HUDEP-2 (cell line): ENCODE data around the gene EYA3.
A peak's percentile ranks its signal among the peaks of the same experiment; 100 is the strongest.

Source experiments
- DNase-seq, 76 experiments: peaks; one replicate each; lab custom pipeline; 2025; ENCODE audit not compliant: unreplicated experiment in 76 of 76; lab: John Stamatoyannopoulos, UW

The EYA3 gene

DNA sequence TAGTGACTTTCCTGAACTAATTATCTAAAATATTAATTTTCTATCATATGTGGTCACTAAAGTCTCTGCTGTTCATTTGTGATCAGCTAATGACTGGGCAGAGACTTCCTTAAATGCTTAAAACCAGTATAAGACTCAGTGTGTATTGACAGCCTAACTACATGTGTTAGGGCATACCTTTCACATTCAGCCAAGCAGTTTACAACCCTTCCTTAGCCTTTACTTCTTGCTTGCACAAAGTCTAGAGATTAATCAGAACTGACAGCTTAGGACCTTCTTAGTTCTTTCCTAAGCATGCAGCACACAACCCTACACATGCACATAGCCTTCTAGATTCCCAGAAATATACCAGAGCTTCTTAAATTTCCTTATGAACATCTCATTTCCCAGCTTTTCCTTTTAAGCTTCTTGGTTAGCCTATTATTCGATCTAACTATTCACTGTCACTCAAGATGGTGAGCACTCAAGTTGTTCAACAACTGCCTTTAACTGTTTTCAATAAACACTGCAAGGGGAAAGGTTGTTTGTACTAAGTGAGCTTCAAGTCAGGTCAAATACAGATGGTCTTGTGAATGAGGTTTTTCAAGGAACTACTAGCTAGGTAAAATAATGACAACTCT is 13.4 kb downstream of the EYA3 start:
- DNase-seq: no peak

DNA sequence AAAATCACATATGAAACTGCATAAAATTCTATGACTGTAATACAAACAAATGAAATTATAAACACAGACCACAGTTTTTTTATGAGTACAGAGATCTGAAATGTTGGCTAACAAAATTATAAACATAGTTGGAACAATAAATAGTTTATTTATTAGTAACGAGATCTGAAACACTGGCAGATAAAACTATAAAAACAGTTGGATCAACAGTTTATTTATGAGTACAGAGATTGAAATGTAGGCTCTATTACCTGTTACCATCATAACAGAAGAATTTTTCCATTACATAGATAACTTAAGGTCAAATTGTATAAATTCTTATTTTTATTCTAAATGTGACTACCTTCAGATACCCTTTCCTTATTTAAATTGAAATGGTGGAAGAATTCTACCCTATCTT is 14.5 kb downstream of the EYA3 start:
- DNase-seq: no peak

DNA sequence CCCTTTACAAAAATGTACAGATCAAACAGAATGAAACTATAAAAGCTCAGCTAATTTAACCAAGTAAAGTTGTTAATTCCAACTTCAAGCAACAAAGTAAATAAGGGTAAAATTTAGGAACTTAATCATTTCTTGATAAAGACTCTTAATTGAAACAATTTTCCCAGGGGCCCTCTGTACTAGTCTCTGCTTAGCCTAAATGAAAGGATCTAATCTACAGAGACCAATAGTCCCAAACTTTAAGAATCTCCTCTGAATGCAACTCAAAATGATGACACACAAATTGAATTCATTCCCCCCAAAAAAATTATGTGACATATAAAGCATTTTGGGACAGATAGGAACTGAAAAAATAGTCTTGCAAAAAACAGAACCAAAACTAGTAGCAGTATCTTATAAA is 16.6 kb downstream of the EYA3 start:
- DNase-seq: no peak

DNA sequence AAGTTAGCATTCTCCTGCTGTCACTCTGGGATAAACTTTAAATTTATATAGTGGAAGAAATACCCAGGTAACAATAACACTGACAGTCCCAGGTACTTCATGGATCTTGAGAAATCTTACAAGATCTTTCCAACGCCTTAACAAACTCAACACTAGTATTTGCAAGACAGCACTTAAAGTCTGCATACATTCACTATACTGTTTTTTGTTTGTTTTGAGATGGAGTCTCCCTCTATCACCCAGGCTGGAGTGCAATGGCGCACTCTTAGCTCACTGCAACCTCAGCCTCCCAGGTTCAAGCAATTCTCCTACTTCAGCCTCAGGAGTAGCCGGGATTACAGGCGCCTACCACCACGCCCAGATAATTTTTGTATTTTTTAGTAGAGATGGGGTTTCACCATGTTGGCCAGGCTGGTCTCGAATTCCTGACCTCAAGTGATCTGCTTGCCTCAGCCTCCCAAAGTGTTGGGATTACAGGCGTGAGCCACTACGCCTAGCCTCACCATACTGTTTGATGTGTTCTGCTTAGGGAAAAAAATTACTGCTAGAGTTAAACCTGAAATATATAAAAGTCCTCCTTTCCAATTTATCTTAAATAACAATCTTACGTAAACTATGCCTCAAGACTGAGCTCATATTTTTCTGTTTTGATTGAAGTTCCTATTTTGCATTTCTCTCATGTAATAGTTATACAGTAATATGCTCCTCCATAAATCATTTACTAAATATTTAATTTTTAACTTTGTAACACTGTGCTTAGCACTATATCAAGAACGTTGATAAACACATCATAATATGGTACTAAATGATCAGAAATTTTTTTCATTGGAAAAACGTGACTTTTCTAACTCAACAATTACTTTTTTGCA is 17.5 kb downstream of the EYA3 start:
- DNase-seq: no peak

DNA sequence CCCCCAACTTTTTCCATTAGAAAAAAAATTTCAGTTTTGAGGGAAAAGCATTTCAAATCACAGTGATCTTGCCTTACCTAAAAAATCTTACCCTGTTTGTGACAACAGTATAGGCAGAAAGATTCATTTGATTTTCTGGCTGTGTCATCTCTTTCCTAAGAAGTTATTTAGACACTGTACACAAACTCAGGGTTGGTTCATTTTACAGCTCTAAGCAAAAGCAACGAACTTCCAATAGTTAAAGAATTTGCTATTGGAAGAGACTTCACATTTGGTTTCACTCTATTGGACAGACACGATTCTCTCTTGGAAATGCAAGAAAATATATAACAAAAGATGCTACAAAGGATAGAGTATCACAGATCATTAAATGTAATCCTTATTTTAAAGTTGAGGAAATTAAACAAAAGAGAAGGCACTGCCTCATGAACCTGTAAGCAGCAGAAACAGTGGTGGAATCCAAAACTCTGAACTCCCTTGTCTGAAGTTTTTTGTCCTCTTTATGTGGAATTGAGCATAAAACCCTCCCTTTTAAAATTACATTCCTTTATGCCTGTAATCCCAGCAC is 20.8 kb downstream of the EYA3 start:
- no peak for DNase-seq

DNA sequence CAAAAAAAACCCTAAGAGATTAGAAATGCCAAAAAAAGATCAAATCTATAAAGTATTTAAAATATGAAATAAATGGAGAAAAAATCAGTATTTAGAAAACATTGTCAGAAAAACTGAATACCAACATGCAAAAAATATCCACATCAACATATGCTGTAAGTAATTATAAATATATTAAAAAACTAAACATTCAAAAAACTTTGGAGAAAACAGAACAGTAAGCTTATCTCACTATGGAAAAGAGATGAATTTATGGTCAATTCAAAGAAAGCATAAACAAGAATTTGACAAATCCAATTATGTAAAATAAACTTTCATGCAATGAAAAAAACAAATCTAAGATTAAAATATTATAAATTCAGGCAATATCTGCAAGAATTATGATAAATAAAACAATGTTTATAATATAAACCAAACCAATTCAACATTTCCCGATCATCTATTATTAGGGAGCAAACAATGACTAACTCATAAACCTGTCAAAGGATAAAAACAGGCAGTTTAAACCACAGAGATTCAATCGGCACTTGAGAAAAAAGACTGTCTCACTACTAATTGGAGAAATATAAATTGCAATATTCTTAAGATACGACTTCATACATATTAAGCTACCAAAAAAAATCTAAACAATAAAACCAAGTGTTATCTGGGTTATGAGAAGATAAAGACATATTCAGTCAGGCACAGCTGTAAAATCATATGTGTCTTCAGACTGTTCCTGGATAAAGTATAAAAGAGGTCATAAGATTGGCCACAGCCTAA is 21.8 kb downstream of the EYA3 start:
- DNase-seq: no peak

DNA sequence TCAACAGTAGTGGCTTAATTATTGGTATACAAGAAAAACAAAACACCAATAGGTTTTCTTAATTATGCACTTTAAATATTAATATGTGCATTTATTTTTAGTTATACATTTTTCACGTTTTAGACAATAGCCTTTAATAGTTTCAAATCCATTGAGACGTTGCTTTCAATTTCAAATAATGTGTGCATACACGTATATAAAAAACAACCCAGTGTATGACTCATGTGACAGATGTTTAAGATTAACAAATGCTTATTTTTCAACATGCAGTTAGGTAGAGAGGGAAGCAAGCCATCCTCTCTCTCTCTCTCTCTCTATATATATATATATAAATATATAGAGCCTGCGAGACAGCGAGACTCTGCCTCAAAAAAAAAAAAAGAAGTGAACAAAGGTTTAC is 24.3 kb downstream of the EYA3 start:
- DNase-seq: no peak

DNA sequence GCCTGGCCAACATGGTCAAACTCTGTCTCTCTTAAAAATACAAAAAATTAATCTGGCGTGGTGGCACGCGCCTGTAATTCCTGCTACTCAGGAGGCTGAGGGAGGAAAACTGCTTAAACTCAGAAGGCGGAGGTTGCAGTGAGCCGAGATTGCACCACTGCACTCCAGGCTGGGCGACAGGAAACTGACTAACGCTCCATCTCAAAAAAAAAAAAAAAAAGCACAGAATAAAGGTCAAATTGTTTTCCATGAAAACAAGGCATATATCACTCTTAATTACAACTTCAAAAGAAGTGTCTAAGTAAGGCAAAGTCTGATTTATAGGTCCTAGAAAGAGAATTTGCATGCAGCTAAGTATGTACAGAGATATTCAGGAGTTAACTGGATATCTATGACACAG is 25.6 kb downstream of the EYA3 start:
- DNase-seq: no peak

DNA sequence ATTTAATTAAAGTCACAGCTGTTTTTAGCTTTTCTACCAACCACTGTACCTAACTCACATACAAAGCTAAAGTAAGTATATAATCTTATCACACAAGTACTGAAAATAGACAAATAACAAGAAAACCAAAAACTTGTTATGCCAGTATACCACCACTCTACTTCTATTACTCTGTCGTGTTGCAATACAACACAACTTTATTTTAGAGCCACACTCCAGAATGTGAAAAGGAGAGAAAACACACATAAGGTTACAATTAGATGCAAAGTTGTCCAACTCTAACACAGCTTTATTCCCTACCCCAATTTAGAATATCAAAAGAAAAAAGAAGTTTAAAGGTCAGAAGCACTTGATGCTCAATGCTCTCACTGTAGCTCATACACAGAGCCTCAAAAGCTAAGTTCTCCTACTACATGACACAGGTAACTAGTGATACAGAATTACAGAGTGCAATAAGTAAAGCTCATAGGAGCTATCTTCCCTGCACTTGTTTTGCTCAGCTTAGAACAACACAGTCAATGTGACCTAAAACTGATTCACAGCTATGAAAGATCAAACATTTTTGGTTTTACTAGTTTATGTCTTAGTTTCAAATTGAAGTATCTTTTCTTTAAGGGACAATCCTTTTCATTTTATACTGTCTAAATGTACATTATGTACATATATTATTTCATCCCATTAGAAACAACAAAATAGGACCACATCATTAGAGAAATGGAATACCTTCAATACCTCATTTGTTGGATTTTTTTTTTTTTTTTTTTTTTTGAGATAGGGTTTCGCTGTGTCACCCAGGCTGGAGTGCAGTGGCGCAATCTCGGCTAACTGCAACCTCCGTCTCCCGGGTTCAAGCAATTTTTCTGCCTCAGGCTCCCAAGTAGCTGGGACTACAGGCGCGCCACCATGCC is 29.2 kb downstream of the EYA3 start:
- peak in 1 of 76 experiments; percentile 5 for DNase-seq

DNA sequence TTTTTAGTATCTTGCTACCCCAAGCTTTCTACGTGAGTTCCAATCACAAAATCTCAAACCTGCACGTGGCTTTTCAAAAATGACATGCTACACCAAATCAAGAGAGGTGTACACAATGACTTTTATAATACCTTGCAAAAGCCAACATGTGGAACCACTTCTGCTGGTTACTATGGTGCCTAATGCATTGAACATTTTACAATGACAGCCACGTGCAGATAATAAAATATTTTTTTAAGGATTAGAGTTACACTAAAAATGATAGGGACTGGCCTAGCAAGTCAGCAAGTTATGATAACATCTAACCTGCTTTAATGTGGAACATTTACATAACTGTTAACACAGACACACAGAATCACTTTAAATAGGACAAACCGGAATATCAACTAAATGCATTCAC is 30.2 kb downstream of the EYA3 start:
- no peak for DNase-seq

DNA sequence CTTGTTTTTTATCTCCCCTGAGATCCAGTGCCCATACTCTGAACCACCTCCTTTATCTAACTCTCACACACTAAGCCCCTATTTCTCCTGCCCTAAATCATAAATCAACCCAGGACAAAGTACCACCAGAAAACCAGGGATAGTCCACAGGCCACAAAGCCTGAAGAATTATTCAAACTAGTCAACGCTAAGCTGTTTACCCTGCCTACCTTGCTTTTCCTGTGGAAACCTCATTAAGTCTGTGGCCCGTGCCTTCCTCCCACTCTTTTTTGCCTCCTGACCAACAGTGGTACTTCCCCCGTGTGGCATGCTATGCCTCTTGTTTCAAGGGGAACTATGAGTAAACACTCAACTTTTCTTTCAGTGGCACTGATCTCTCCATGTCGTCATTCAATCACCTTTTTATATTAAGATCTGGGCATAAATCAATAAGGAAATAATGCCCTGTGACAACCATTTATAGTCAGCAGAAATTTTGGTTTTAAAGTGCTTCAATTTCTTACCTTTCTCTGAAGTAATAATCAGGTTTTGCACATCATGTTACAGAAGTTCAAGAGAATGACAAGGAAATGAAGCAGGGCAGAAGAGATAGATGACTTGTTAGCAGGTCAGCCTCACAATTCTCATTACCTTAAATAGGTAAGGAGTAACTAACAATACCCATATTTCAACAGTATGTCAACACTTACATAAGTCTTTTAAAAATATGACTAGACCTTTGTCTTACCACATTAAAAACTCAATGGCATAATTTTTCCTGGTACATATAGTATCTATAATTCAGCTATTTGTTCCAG is 32.1 kb downstream of the EYA3 start:
- DNase-seq: peak in 31 of 76 experiments; percentile 1 to 47 (median 16)

DNA sequence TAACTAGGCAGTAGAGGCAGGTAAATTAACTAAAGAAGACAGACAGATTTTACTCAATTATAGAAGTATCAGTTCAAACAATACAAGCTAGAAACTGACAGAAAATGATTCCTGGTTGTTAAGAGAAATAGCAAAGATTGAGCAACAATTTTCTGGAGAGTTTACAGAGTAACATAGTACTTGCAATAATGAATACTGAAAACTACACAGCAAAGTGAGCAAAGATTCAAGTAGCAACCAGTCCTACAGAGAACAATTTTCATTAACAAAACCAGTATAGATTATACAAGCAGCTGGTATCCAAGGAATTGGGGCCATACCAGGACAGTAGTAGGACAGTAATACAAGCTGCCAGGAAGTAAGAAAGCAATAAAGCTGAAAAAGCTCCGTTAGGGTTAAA is 37.6 kb downstream of the EYA3 start:
- DNase-seq: no peak

DNA sequence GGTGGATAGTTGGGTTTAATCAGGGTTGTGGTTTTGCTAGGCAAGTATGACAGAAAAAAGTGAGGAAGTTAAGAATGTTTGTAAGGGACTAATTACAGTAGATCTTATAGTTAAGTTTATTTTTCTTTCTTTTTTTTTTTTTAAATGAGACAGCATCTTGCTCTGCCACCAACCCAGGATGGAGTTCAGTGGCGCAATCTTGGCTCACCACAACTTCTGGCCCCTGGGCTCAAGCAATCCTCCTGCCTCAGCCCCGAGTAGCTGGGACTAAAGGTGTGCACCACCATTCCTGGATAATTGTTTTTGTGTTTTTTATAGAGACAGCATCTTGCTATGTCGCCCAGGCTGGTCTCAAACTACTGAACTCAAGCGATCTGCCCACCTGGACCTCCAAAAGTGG is 41.7 kb downstream of the EYA3 start:
- DNase-seq: no peak

DNA sequence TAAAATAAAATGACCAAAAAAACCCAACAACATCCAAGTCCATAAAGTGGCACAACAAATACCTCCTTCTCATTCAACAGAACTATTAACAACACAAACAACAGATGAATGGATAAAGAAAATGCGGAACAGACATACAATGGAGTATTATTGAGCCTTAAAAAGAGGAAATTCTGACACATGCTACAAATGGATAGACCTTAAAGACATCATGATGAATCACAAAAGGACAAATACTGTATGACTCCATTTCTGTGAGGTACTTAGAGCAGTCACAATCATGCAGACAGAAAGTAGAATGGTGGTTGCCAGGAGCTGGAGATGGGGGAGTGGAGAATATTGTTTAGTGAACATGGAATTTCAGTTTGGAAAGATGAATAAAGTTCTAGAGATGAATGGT is 42.6 kb downstream of the EYA3 start:
- no peak for DNase-seq

DNA sequence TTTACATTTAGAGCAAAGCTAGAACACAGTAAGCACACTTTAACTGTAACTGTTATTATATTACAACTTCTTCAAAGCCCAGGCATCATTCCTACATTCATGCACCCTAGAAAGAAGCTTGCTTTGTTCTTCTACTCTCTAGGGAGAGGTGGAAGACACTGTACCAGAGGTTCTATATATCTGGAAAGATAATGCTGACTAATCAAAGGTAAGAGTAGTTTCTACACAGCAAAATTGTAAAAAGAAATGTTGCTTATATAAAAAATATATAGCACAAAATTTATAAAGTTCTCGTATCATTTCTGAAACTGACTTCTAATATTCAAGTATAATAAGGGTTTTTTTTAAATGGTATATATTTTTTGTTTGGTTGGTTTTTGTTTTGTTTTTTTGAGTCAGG is 44.0 kb downstream of the EYA3 start:
- no peak for DNase-seq

DNA sequence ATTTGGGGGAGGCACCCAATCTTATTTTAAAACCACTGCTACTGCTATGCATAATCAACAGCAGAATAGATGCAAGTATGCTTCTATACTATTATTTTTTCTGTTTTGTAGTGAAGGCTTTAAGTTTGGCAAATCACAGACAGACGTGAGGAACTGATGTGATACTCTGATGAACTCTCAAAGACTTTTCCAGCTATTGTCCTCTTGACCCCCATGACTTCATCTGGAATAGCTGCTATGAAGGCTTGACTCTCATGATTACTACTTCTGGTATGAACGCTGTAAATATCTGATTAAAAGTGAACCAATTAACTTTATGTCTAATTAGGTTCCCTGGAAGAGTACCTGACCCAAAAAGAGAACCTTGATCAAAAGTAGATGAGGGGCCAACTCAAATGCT is 49.1 kb downstream of the EYA3 start:
- no peak for DNase-seq

DNA sequence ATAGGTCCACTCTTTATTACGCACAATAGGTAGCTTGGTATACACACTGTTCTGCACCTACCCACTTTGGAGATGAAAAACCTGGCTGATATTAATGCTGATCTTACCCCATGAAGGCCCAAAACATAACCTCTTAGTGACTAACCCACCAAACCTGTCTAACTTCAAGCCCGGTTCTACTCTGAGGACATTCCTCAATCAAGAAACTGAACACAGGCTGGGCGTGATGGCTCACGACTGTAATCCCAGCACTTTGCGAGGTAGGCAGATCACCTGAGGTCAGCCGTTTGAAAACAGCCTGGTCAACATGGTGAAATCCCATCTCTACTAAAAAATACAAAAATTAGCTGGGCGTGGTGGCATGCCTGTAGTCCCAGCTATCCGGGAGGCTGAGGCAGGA is 50.5 kb downstream of the EYA3 start:
- no peak for DNase-seq

DNA sequence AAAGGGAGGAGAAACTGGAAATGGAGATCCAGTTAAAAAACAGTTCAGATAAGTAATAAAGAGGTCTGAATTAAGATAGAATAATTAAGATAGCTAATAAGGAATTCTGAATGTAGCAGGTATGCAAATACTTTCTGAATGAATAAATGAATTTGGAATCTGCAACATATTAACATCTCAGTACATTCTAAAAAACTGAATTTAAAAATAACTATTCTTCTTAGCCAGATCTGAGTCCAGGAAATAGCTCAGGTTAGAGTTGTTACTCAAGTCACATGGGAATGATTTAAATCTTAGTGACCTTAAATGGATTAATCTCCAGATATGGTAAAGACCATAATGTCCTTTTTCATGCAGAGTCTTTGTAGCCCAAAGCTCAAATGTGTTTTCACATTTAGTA is 51.2 kb downstream of the EYA3 start:
- DNase-seq: no peak

DNA sequence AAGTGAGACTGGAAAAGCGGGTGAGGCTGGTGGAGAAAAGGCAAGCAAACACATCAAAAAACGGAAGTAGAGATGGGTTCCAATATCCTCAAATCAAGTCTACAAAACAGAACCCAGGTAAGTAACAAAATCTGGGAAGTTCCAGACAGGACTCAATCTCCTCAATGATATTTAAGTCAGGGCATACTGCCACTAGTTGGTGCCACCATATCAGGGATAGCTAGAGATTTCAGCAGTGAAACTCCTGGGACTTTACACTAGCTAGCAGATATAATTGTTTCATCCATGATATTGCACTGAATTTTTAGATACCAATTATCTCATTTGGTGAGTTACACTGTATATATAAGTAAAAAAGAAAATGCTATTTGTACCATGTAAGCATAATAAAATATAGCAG is 52.0 kb downstream of the EYA3 start:
- no peak for DNase-seq

DNA sequence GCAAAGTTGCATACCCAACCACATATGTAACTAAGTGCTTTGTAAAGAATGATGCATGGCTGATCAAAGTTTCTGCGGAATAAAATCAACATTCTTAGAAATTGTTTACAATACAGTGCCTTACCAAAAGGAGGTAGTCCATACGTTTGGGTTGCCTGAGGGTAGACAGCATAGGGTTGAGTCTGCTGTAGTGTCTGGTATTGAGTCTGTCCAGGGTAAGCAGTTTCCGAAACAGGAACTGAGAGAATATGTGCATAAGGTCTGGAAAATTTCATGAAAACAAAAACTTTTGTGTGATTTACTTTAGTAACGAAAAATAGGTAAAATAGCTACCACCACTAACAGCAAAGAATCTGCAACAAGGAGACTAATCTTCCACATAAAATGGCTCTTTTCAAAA is 53.0 kb downstream of the EYA3 start:
- no peak for DNase-seq
